ENCODE data around the gene SLC7A8.

SLC7A8 gene

GRCh38 chr14:23154964-23155587 is 28.4 kb downstream of the SLC7A8 start:
- no peak for DNase-seq (ENCODE audit: low read depth)

DNA sequence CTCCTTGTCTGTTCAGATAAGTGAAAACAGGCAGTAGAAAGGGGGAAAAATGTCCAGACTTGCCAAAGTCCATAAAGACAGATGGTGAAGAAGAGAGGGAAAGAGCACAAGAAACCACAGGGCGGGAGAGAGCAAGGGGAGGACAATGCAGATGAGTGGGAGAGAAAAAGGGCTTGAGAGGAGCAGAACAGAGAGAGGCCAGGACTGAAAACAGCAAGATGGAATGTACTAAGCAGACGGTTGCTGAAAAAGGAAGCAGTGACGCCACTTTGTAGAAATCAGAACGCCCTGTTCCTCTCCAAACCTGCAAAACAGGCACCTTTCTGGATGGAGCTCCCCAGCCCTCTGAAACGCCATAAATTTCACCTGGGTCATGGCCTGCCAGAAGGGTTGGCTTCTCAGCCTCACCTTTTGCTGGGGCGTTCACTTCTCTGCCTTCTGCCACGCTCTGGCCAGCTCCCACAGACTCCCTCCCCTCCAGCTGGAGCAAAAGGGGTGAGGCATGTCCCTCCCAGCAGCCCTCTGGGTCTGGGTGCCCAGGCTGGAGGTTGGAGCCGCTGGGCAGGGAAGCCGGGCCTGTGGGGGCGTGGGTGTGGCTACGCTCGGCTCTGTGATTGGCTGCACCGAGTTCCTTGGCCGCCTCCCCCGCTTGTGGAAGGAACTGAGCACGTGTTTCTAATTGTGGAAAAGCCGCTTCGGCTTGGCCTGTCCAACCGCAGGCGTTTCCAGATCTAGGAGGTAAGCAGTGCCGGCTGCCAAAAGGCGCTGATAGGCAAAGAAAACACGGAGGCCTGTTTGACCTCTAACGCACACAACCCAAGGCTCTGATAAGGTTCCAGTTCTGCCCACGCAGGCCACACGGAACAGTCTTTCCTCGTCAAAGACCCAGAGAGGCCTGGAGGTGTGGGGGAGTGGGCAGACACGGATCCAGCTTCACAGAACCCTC is 29.3 kb downstream of the SLC7A8 start:
- no peak for DNase-seq (ENCODE audit: low read depth)

GRCh38 chr14:23151342-23151741 is 32.1 kb downstream of the SLC7A8 start:
- DNase-seq (ENCODE audit: low read depth) = no peak

GRCh38 chr14:23149745-23150144 is 33.7 kb downstream of the SLC7A8 start:
- no peak for DNase-seq (ENCODE audit: low read depth)

GRCh38 chr14:23148591-23149249 is 34.7 kb downstream of the SLC7A8 start:
- no peak for DNase-seq (ENCODE audit: low read depth)

GRCh38 chr14:23147676-23148075 is 35.8 kb downstream of the SLC7A8 start:
- no peak for DNase-seq (ENCODE audit: low read depth)

DNA sequence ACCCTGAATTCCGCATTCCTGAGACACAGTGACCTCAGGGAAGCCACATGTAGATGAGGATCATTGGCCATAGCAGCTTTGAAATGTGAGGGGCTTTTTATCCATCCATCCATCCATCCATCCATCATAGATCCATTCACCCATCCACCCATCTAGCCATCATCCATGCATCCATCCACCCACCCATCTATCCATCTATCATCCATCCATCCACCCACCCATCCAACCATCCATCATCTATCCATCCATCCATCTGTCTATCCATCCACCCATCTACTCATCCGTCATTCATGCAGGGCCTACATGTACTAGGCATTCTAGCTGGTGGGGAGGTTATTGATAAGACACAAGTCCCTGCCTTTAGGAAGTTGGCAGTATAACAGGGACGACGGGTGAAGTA is 36.5 kb downstream of the SLC7A8 start:
- no peak for DNase-seq (ENCODE audit: low read depth)

DNA sequence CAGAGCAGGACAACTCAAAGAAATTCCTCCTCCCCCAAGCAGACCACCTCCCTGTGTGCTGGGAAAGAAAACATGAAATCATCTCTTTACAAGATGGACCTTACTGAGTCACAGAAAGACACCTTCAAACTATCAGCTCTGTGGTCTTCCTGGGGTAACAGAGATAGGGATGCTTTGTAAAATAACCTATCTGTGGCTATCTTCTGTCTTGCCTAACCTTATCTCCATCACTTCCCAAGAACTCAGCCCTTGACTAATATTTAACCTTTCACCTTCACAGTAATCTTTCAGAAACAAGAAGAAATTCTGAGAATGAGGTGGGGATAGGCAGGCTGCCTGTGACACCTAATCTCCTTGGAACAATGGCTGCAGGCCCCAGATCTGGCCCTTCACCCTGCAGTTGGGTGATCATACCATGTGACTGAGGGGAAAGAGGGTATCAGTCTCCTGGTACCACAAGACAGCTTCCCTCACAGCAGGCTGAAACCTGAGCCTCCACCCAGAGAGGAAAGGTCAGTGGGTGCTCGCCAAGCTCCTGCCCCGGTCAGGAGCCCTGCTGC is 37.0 kb downstream of the SLC7A8 start:
- no peak for DNase-seq (ENCODE audit: low read depth)

DNA sequence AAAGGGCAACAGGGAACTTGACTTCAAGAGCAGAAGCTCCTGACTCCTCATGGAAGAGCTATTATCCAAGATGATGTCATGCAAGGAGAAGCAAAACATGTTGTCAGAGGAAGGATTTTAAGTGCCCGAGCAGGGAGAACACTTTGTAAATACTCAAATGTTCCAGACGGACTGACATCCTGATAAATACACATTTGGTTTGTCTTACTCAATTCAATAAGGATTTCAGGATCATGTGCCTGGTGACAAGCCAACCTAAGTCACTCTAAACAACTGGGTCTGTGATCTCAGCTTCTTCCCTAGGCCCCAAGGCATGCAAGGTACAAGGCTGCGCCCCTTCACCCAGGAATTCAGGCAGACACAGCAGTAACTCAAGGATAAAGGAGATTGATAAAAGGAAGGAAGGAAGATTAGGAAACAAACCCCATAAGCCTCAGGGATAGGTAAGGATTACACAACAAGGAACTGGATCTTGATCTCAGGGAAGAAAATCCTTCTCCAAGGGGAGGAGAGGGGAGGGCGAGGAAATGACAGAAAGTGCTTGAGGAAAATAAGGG is 37.6 kb downstream of the SLC7A8 start:
- no peak for DNase-seq (ENCODE audit: low read depth)

GRCh38 chr14:23143911-23144310 is 39.5 kb downstream of the SLC7A8 start:
- no peak for DNase-seq (ENCODE audit: low read depth)

DNA sequence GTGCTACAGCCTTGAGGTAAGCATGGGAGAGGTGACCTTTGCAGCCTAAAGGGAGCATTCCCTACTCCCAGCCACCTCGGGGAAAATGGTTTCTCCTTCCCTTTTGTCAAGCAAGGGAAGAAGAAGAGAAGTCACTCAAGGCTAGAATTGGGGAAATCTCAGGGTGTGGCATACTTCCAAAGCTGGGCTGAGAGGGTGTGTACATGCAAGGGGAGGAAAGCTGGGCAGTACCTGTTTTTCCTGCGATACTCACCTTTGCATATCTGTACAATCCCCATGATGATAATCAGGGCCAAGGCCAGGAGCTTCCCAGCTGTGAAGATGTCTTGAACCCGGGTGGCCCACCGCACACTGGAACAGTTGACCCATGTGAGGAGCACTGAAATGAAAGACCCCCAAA is 40.6 kb downstream of the SLC7A8 start:
- no peak for DNase-seq (ENCODE audit: low read depth)

GRCh38 chr14:23141706-23142444 is 41.6 kb downstream of the SLC7A8 start:
- no peak for DNase-seq (ENCODE audit: low read depth)

DNA sequence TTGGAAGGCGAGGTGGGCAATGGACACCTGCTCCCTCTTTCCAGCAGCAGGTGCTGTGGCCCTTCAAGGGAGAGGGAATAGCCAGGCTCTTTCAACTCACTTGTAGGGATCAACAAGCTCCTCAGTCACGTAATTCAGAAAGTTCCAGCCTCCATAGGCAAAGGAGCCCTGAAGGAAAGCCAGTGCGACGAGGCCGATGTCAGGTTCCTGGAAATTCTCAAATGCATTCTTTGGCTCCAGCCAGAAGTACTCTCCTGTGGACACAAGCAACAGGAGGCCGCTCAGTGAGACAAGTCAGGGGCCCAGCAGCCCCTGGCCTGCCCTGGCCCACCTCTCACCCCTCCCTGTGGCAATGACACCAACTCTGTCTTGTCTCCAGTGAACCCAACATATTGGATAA is 43.1 kb downstream of the SLC7A8 start:
- no peak for DNase-seq (ENCODE audit: low read depth)

DNA sequence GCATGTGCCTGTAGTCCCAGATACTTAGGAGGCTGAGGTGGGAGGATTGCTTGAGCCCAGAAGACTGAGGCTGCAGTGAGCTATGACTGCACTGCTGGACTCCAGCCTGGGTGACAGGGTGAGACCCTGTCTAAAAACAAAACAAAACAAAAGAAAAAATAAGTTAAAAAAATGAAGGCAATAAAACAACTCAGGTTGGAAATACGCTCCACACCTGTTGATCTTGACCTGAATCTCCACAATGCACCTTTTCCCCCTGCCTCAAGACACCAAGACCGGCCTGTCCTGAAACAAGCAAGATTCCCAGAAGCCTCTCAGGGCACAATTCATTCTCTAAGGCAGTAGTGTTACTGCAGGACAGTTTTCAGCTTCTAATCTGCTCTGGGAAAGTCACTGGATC is 43.6 kb downstream of the SLC7A8 start:
- DNase-seq (ENCODE audit: low read depth) = no peak

- no peak for DNase-seq (ENCODE audit: low read depth)
Measured at GRCh38 chr14:23137813-23138535, 45.5 kb downstream of the SLC7A8 start.

DNA sequence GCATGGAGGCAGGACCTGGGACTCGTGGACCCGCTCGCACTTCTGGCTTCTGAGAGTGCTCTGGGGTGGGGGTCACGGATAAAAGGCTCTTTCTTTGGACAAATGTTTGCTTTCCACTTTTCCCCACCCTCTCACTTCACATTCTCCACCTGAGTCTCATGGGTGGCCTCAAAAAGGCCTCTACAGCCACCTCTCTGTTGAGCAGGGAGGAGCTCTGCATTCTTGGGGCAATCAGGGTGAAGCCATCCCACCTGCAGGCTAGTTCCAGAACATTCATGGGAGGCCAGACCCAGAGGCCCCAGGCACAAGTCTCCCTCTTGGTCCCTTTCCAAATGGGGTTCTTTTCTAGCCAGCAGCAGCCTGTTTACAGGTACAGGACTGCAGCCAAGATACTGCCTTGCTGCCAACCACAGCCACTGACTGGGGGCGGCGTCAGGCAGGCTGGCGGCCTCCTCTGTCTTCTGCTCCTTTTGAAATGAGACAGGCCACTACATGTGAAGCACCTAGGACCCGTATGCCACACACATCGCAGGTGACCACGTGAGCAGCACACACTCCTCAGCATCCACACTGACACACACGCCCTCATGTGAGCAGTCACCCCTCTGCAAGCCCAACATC is 46.2 kb downstream of the SLC7A8 start:
- no peak for DNase-seq (ENCODE audit: low read depth)

DNA sequence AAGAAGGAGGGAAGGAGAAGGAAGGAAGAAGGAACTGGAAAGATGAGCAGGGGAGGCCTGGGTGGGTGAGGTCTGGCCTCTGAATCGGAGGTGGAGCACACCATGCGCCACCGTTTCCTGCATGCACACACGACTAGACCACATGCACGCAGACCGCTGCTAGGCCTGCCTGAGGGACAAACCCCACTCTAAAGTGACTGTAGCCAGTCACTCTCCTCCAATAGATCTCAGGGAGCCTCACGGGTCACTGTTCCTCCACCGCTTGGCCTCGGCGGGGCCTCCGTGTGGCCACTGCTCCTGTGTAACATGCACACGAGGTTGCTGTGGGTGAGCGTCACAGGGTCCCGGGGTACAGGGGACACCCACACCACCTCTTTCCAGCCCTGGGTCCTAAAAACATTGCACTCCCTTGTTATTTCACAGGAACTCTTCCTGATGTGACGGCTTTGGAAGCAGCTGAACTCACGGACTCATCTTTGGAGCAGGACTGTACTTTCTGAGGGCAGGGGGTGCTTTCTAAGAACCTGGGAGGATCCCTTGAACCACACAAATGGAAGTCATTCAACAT is 46.8 kb downstream of the SLC7A8 start:
- DNase-seq (ENCODE audit: low read depth) = no peak

DNA sequence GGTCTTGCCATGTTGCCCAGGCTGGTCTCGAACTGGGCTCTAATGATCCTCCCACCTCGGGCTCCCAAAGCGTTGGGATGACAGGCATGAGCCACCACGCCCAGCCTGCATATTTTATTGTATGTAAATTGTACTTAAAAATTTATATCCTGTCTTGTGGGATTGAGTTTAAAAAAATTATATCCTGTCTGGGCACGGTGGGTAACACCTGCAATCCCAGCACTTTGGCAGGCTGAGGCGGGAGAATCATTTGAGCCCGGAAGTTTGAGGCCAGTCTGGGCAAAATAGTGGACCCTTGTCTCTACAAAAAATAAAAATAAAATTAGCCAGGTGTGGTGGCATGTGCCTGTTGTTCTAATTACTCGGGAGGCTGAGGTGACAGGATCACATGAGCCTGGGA is 50.5 kb downstream of the SLC7A8 start:
- DNase-seq (ENCODE audit: low read depth) = no peak

- DNase-seq (ENCODE audit: low read depth) = no peak
Measured at GRCh38 chr14:23131482-23131881, 52.0 kb downstream of the SLC7A8 start.

GRCh38 chr14:23130871-23131270 is 52.6 kb downstream of the SLC7A8 start:
- no peak for DNase-seq (ENCODE audit: low read depth)
